Fibroblast of lung (primary cell): ENCODE data around the gene RANBP9.

Experiments
- EZH2 ChIP-seq: IDR thresholded peaks from 2 replicates; pipeline ENCODE4 v1.5.1; 2012; ENCODE audit warnings: low read length, control low read depth, mild to moderate bottlenecking; ENCODE audit errors: missing control alignments
- TF ChIP-seq, protein P1 (sequence below), 2 donors: IDR thresholded peaks in 1 of 2; conservative IDR thresholded peaks in 1 of 2; 1 replicate in 1 of 2; 2 replicates in 1 of 2; pipeline ENCODE4 v1.5.1; 2011 to 2012; ENCODE audit warnings: low read length in 2 of 2, control low read depth in 1 of 2, inconsistent platforms in 1 of 2, low read depth in 1 of 2, mild to moderate bottlenecking in 1 of 2

- TF ChIP-seq, protein P1, sequence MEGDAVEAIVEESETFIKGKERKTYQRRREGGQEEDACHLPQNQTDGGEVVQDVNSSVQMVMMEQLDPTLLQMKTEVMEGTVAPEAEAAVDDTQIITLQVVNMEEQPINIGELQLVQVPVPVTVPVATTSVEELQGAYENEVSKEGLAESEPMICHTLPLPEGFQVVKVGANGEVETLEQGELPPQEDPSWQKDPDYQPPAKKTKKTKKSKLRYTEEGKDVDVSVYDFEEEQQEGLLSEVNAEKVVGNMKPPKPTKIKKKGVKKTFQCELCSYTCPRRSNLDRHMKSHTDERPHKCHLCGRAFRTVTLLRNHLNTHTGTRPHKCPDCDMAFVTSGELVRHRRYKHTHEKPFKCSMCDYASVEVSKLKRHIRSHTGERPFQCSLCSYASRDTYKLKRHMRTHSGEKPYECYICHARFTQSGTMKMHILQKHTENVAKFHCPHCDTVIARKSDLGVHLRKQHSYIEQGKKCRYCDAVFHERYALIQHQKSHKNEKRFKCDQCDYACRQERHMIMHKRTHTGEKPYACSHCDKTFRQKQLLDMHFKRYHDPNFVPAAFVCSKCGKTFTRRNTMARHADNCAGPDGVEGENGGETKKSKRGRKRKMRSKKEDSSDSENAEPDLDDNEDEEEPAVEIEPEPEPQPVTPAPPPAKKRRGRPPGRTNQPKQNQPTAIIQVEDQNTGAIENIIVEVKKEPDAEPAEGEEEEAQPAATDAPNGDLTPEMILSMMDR (conservative IDR thresholded peaks at IDR 0.05 in 1 of 2, IDR thresholded peaks at IDR 0.05 in 1 of 2; ENCODE audit: low read depth in 1 of 2, low read length in 2 of 2), result no peak
- no peak for TF ChIP-seq EZH2
Measured at GRCh38 chr6:13759025-13759424, 47.4 kb upstream of the RANBP9 start.
